ENCODE measurements around the gene CDH4. TPM values are rescaled to one million over a fixed set of nuclear protein-coding genes. Genes with fewer than 3 reads are reported as not detected.

The CDH4 gene
- total RNA-seq, 1 experiment from 2014 or later, result 5.3 TPM

DNA sequence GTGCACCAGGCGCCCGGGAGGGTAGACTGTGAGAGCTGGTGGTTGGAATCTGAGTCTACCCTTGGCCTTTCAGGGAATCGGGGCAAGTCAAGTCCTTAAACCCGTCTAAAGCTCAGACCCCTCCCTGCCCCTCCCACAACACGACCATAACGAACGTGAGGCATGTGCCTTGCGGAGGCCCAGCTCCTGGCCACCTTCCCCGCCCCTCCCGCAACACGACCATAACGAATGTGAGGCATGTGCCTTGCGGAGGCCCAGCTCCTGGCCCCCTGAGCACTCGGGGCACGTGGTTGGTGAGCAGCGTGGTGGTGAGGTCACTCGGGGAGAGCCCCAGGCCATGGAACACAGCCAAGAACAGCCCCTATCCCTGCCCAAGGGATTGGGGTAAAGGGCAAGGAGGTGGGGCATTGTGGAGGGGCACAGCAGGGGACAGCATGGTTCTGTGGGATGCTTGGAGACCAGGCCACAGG lies 681.5 kb downstream of the CDH4 start:
- Mint-ChIP-seq H3K4me3 (no peak overlapping the region), H3K9me3 (peaks cover 2% of the 10 kb centered on the region), H3K27ac (no peak overlapping the region), H3K4me1 (peaks cover 14% of the 10 kb centered on the region), H3K27me3 (ENCODE audit: low read depth) (no peaks in the 10 kb centered on the region), H3K36me3 (0 out of 2 replicates have a peak, but pooled peaks cover 2% of the 10 kb centered on the region)
- TF ChIP-seq RELA (CRISPR knock-in tag; IDR thresholded peaks at IDR 0.05; ENCODE audit: borderline replicate concordance), result no peak
- no peak for TF ChIP-seq HMGA2 (CRISPR knock-in tag; IDR thresholded peaks at IDR 0.05)
- TF ChIP-seq ZNF138 (CRISPR knock-in tag; conservative IDR thresholded peaks at IDR 0.05), result no peak
- TF ChIP-seq, protein P1, sequence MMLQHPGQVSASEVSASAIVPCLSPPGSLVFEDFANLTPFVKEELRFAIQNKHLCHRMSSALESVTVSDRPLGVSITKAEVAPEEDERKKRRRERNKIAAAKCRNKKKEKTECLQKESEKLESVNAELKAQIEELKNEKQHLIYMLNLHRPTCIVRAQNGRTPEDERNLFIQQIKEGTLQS (CRISPR knock-in tag; conservative IDR thresholded peaks at IDR 0.05), result no peak
- TF ChIP-seq, protein P2, sequence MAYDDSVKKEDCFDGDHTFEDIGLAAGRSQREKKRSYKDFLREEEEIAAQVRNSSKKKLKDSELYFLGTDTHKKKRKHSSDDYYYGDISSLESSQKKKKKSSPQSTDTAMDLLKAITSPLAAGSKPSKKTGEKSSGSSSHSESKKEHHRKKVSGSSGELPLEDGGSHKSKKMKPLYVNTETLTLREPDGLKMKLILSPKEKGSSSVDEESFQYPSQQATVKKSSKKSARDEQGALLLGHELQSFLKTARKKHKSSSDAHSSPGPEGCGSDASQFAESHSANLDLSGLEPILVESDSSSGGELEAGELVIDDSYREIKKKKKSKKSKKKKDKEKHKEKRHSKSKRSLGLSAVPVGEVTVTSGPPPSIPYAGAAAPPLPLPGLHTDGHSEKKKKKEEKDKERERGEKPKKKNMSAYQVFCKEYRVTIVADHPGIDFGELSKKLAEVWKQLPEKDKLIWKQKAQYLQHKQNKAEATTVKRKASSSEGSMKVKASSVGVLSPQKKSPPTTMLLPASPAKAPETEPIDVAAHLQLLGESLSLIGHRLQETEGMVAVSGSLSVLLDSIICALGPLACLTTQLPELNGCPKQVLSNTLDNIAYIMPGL (CRISPR knock-in tag; IDR thresholded peaks at IDR 0.05), result no peak
- TF ChIP-seq ZNF121 (CRISPR knock-in tag; IDR thresholded peaks at IDR 0.05), result no peak
- no peak for TF ChIP-seq ZNF317 (CRISPR knock-in tag; IDR thresholded peaks at IDR 0.05; ENCODE audit: borderline replicate concordance, low read depth)
- TF ChIP-seq TEAD4 (CRISPR knock-in tag; IDR thresholded peaks at IDR 0.05), result no peak
- TF ChIP-seq ZNF263 (CRISPR knock-in tag; IDR thresholded peaks at IDR 0.05; ENCODE audit: low read depth), result no peak
- TF ChIP-seq, protein P3, sequence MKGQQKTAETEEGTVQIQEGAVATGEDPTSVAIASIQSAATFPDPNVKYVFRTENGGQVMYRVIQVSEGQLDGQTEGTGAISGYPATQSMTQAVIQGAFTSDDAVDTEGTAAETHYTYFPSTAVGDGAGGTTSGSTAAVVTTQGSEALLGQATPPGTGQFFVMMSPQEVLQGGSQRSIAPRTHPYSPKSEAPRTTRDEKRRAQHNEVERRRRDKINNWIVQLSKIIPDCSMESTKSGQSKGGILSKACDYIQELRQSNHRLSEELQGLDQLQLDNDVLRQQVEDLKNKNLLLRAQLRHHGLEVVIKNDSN (CRISPR knock-in tag; IDR thresholded peaks at IDR 0.05), result no peak
- POLR2A ChIA-PET, result no interaction called here
- DNase-seq (ENCODE audit: low spot score) (peak; percentile 8), ATAC-seq (no peak)
- CTCF ChIA-PET, result no interaction called here

DNA sequence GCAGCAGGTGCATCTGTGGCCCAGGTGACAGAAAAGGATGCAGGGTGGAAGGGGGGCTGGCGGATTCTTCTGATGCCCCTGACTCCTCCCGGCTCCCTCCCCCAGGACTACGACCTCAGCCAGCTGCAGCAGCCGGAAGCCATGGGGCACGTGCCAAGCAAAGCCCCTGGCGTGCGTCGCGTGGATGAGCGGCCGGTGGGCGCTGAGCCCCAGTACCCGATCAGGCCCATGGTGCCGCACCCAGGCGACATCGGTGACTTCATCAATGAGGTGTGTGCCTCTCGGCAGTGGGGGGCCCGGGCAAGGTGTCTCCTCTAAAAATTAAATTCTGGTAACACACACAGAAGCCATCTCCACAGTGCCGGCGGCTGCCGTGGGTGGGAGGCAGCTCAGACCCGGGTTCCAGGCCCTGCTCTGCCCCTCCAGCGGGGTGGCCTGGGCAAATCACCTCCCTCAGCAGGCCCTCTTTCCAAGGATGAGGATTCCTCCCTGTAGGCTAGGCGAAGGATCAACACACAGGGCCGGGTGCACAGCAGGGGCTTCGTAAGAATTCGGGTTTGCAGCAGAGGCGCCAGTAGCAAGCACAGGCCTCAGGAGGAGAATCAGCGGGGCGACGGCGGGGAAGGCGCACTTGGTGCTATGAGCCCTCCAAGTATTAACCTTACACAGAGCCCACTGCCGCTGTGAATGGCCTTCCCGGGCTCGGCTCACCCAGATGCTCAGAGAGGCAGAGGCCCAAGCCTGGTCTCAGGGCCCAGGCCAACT lies 682.1 kb downstream of the CDH4 start:
- H3K27ac Mint-ChIP-seq, result no peak overlapping the region
- 0 out of 2 replicates have a peak, but pooled peaks cover 2% of the 10 kb centered on the region for H3K36me3 Mint-ChIP-seq
- peaks cover 14% of the 10 kb centered on the region for H3K4me1 Mint-ChIP-seq
- CTCF ChIA-PET, result no interaction called here
- TF ChIP-seq, protein P4, sequence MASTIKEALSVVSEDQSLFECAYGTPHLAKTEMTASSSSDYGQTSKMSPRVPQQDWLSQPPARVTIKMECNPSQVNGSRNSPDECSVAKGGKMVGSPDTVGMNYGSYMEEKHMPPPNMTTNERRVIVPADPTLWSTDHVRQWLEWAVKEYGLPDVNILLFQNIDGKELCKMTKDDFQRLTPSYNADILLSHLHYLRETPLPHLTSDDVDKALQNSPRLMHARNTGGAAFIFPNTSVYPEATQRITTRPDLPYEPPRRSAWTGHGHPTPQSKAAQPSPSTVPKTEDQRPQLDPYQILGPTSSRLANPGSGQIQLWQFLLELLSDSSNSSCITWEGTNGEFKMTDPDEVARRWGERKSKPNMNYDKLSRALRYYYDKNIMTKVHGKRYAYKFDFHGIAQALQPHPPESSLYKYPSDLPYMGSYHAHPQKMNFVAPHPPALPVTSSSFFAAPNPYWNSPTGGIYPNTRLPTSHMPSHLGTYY (CRISPR knock-in tag; IDR thresholded peaks at IDR 0.05), result no peak
- TF ChIP-seq ZNF423 (CRISPR knock-in tag; IDR thresholded peaks at IDR 0.05) (0 out of 2 replicates have a peak, but pooled peaks have one; percentile 35), SOX15 (CRISPR knock-in tag; IDR thresholded peaks at IDR 0.05) (no peak), ATF1 (CRISPR knock-in tag; IDR thresholded peaks at IDR 0.05) (no peak)
- TF ChIP-seq, protein P5, sequence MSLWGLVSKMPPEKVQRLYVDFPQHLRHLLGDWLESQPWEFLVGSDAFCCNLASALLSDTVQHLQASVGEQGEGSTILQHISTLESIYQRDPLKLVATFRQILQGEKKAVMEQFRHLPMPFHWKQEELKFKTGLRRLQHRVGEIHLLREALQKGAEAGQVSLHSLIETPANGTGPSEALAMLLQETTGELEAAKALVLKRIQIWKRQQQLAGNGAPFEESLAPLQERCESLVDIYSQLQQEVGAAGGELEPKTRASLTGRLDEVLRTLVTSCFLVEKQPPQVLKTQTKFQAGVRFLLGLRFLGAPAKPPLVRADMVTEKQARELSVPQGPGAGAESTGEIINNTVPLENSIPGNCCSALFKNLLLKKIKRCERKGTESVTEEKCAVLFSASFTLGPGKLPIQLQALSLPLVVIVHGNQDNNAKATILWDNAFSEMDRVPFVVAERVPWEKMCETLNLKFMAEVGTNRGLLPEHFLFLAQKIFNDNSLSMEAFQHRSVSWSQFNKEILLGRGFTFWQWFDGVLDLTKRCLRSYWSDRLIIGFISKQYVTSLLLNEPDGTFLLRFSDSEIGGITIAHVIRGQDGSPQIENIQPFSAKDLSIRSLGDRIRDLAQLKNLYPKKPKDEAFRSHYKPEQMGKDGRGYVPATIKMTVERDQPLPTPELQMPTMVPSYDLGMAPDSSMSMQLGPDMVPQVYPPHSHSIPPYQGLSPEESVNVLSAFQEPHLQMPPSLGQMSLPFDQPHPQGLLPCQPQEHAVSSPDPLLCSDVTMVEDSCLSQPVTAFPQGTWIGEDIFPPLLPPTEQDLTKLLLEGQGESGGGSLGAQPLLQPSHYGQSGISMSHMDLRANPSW (CRISPR knock-in tag; conservative IDR thresholded peaks at IDR 0.05; ENCODE audit: low read depth), result no peak
- H3K9me3 Mint-ChIP-seq, result no peaks in the 10 kb centered on the region; the same call in 1 of the 2 replicates
- DNase-seq (ENCODE audit: low spot score) (peak; percentile 41), ATAC-seq (peak; percentile 68)
- H3K4me3 Mint-ChIP-seq, result no peak overlapping the region
- POLR2A ChIA-PET, result no interaction called here
- H3K27me3 Mint-ChIP-seq (ENCODE audit: low read depth), result no peaks in the 10 kb centered on the region
